ENCODE measurements around the gene SEMA3C. TPM values are rescaled to one million over a fixed set of nuclear protein-coding genes. Genes with fewer than 3 reads are reported as not detected.

Gene SEMA3C
- total and polyA plus RNA-seq, 2 donors (not counting 3 experiments of a cell fraction or from before 2014, with no cell fraction given) = 0.01 to 0.09 TPM

DNA sequence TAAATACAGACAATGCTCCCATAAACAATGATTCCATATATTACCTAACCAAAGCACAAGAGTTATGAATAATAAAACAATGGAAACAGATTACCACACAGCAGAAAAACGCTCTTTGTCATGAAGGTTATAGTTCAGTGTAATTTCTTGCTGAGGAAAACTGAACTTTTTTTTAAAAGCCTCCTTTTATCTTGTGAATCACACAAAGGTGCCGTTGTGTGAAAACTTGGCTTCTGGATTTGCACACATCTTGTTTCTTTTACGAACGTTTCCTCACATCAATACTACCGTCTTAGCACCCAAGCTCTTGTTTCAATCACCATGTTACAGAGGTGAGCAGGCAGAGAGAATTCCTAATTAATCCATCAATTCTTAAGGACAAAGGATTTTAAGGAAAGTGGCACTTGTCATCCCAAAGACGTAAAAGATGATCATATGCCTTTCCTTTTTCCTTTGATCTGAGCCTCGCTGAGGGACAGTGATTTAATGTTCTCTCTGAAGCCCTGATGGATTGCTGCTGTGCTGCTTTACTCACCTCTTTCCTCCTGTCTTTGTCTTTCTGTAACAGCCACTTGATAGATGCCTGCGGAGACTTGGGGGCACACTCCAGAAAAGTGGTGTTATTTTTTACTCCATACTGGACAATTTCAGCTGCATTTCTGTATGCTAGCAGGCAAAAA, 170.3 kb downstream of the SEMA3C start:
- dilution Hi-C loops (cut with MboI; ENCODE audit: extremely low pct_ligation_motif_present, low sequenced_read_pairs) (no loop called here), intact Hi-C loops (cut with micrococcal nuclease) (no loop called here)
- H2AFZ ChIP-seq (ENCODE audit: low read depth, low read length) = peak overlapping the region; percentile 58
- no peaks in the 10 kb centered on the region for H3K27me3 ChIP-seq (ENCODE audit: control insufficient read depth in 2 of 2, insufficient read depth in 2 of 2, low read length in 2 of 2)
- H3K27ac ChIP-seq (ENCODE audit: insufficient read depth, low read depth, low read length) = no peak overlapping the region
- H3K4me2 ChIP-seq (ENCODE audit: insufficient read depth, low read length) = peak overlapping the region; percentile 40
- no TSS peak for BruUV-seq (replicated peaks)
- peak overlapping the region in 1 of 3 experiments; percentile 23 for H3K4me3 ChIP-seq (replicated peaks in 1 of 3; ENCODE audit: insufficient read depth in 1 of 3, low read depth in 1 of 3, low read length in 3 of 3)
- H3K36me3 ChIP-seq (ENCODE audit: control insufficient read depth in 2 of 2, extremely low read depth in 1 of 2, insufficient read depth in 2 of 2, low read length in 2 of 2) = no peaks in the 10 kb centered on the region
- no peaks in the 10 kb centered on the region for H3K79me2 ChIP-seq (ENCODE audit: control insufficient read depth, insufficient read depth, low read length)
- H3K9ac ChIP-seq (replicated peaks; ENCODE audit: extremely low read depth, insufficient read depth, low read length) = no peak overlapping the region
- no peaks in the 10 kb centered on the region for H4K20me1 ChIP-seq (replicated peaks; ENCODE audit: control insufficient read depth, extremely low read depth, insufficient read depth, low read length)
- CTCF ChIA-PET = interaction anchor here (0.9 to 2.3 kb wide), 2 partner anchors 10 to 16 kb away, joined by 3 to 10 read pairs; no protein-coding TSS in a partner anchor
- H3K9me1 ChIP-seq (replicated peaks; ENCODE audit: control insufficient read depth, extremely low read depth, insufficient read depth, low read length) = no peaks in the 10 kb centered on the region
- FAIRE-seq (no peak), DNase-seq (ENCODE audit: low read depth, low spot score) (peak; percentile 35)
- peaks cover 2% of the 10 kb centered on the region for H3K4me1 ChIP-seq (ENCODE audit: control insufficient read depth, extremely low read depth, insufficient read depth, low read length)
- TF ChIP-seq EZH2 (IDR thresholded peaks at IDR 0.05; ENCODE audit: borderline replicate concordance, low read depth, low read length, severe bottlenecking) (no peak), POLR2AphosphoS5 (IDR thresholded peaks at IDR 0.05; ENCODE audit: insufficient read depth, low read depth, low read length) (no peak), GATA2 (IDR thresholded peaks at IDR 0.05; ENCODE audit: insufficient read depth, insufficient read length, low read depth, low read length) (no peak), MYC (IDR thresholded peaks at IDR 0.05; ENCODE audit: low read depth, low read length) (no peak), POLR2A (IDR thresholded peaks at IDR 0.05; ENCODE audit: low read depth, low read length) (no peak), JUN (IDR thresholded peaks at IDR 0.05; ENCODE audit: borderline replicate concordance, insufficient read depth, insufficient read length, low read depth) (no peak)
- TF ChIP-seq, protein P1, sequence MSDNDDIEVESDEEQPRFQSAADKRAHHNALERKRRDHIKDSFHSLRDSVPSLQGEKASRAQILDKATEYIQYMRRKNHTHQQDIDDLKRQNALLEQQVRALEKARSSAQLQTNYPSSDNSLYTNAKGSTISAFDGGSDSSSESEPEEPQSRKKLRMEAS (IDR thresholded peaks at IDR 0.05; ENCODE audit: insufficient read depth, insufficient read length) = no peak
- TF ChIP-seq, protein P2, sequence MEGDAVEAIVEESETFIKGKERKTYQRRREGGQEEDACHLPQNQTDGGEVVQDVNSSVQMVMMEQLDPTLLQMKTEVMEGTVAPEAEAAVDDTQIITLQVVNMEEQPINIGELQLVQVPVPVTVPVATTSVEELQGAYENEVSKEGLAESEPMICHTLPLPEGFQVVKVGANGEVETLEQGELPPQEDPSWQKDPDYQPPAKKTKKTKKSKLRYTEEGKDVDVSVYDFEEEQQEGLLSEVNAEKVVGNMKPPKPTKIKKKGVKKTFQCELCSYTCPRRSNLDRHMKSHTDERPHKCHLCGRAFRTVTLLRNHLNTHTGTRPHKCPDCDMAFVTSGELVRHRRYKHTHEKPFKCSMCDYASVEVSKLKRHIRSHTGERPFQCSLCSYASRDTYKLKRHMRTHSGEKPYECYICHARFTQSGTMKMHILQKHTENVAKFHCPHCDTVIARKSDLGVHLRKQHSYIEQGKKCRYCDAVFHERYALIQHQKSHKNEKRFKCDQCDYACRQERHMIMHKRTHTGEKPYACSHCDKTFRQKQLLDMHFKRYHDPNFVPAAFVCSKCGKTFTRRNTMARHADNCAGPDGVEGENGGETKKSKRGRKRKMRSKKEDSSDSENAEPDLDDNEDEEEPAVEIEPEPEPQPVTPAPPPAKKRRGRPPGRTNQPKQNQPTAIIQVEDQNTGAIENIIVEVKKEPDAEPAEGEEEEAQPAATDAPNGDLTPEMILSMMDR (IDR thresholded peaks at IDR 0.05; ENCODE audit: extremely low read depth in 1 of 2, insufficient read depth in 1 of 2, low read depth in 1 of 2, low read length in 2 of 2) = no peak
- no peaks in the 10 kb centered on the region for H3K9me3 ChIP-seq (replicated peaks; ENCODE audit: control insufficient read depth, insufficient read depth, low read length)
- POLR2A ChIA-PET = no interaction called here
